K562 (cell line): Measurements from ENCODE around the gene PCDHGA5.

Source experiments
- CBFB ChIP-seq: sonication (generic); formaldehyde crosslinking; IDR thresholded peaks from 2 replicates; pipeline ENCODE4 v1.4.0; 2020; ENCODE audit warnings: mild to moderate bottlenecking, missing genetic modification reagents
- CHD1 ChIP-seq: fragments of 200-600 bp; sonication (generic); IDR thresholded peaks from one replicate; pipeline ENCODE4 v1.6.1; 2012; ENCODE audit warnings: mild to moderate bottlenecking, moderate library complexity, low read length, inconsistent platforms
- CHD2 ChIP-seq: IDR thresholded peaks from 2 replicates; pipeline ENCODE4 v1.6.1; 2011; ENCODE audit warnings: low read depth, low read length
- CTCF ChIP-seq, 3 experiments: IDR thresholded peaks in 2 of 3; conservative IDR thresholded peaks in 1 of 3; 2 replicates each; pipeline ENCODE4 v1.5.1; 2011 to 2012; ENCODE audit warnings: low read length in 3 of 3, mild to moderate bottlenecking in 3 of 3, control low read depth in 2 of 3, improper control_type of control experiment in 1 of 3, inconsistent platforms in 1 of 3, low read depth in 1 of 3, mixed read lengths in 1 of 3, moderate library complexity in 1 of 3; ENCODE audit not compliant: insufficient read depth in 2 of 3
- GABPB1 ChIP-seq: sonication (generic); formaldehyde crosslinking; IDR thresholded peaks from 2 replicates; pipeline ENCODE4 v1.8.0; 2022; ENCODE audit warnings: mild to moderate bottlenecking, missing genetic modification reagents
- HNRNPL ChIP-seq: fragments of 200-400 bp; formaldehyde crosslinking; IDR thresholded peaks from 2 replicates; pipeline ENCODE4 v1.6.1; 2017; ENCODE audit warnings: low read depth, mild to moderate bottlenecking, low read length
- POLR2A ChIP-seq: fragments of 450-650 bp; conservative IDR thresholded peaks from 2 replicates; pipeline ENCODE4 v1.6.1; 2016
- SRSF7 ChIP-seq: fragments of 200-400 bp; formaldehyde crosslinking; optimal IDR thresholded peaks from 2 replicates; pipeline ENCODE3; 2017; ENCODE audit warnings: mild to moderate bottlenecking, low read depth, low read length
- YY1 ChIP-seq, 3 experiments: IDR thresholded peaks; 2 replicates each; pipeline ENCODE4 v1.6.1; 2011; ENCODE audit warnings: low read length in 2 of 3, mild to moderate bottlenecking in 2 of 3, moderate library complexity in 2 of 3, borderline replicate concordance in 1 of 3, control low read depth in 1 of 3, low read depth in 1 of 3; ENCODE audit not compliant: insufficient read depth in 3 of 3, insufficient replicate concordance in 2 of 3, control insufficient read depth in 1 of 3, insufficient read length in 1 of 3; ENCODE audit errors: extremely low read depth in 1 of 3
- ZNF232 ChIP-seq: sonication (generic); formaldehyde crosslinking; IDR thresholded peaks from 2 replicates; pipeline ENCODE4 v1.8.0; 2022; ENCODE audit warnings: mild to moderate bottlenecking, missing genetic modification reagents
- ZNF507 ChIP-seq: conservative IDR thresholded peaks from 2 replicates; pipeline ENCODE4 v1.6.1; 2017; ENCODE audit warnings: missing genetic modification characterization, missing compliant biosample characterization

GRCh38 chr5:141349917-141350619 is 13.9 kb upstream of the PCDHGA5 start, which contains the start of gene PCDHGB1:
- TF ChIP-seq POLR2A (no peak), ZNF507 (no peak), GABPB1 (CRISPR knock-in tag) (no peak), YY1 (IDR thresholded peaks at IDR 0.05; ENCODE audit: borderline replicate concordance in 1 of 3, control insufficient read depth in 1 of 3, extremely low read depth in 1 of 3, insufficient read depth in 3 of 3, insufficient read length in 1 of 3, insufficient replicate concordance in 2 of 3, low read depth in 1 of 3, low read length in 2 of 3) (no peak), CTCF (IDR thresholded peaks at IDR 0.05 in 2 of 3, conservative IDR thresholded peaks at IDR 0.05 in 1 of 3; ENCODE audit: insufficient read depth in 2 of 3, low read depth in 1 of 3, low read length in 3 of 3) (peak; percentile 73 to 84 (median 81)), CHD2 (no peak), CBFB (CRISPR knock-in tag) (no peak), CHD1 (no peak), ZNF232 (CRISPR knock-in tag) (no peak), HNRNPL (no peak), SRSF7 (no peak)
